ENCODE results near the gene CDYL2.

CDYL2 gene

DNA sequence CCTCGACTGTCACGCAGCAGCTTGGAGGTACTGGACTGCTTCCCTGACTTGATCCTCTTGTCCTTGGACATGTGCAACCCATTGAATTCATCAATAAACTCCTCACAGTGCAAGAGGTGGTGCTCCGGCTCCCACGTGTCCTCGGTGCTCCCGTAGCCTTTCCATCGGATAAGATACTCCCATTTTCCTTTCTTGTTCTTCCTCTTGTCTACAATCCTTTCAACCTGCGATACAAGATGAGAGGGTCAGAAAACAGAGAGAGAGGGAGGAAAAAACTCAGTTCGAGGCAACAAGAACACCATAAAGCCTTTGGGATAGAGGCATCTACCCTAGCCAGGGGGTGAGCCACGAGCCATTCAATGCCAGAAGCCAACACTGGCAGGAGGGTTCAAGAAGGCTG is 119.5 kb downstream of the CDYL2 start:
- H3K27ac ChIP-seq: no peak overlapping the region
- TF ChIP-seq ZFX (IDR thresholded peaks at IDR 0.05; ENCODE audit: borderline replicate concordance): no peak

DNA sequence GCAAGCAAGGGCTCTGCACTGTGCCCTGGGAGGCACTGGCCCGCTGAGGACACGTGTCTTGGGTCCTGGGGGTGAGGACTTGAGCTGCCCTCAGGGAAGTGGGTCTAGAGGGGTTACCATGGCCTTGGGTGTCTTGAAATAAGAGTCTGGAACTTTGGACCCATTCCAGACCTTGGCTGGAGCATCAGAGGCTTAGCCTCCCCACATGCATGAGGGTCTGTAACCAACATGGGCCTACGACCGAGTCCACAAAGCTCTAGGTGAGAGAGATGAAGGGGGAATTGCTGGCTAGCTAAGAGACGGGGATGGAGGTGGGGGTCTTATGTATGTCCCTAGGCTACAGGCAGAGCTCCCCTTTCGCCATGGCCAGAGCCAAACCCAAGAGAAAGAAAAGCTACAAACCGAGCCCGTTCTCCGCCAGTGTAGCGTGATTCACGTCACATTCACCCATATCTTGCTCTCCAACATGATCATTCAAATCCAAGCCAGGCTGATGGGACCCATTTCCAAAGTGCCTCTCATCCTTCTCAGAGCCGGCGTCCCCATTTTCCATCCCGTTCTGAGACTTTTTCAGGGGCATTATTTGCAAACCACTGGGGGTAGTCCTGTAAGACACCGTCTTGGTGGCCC is 120.1 kb downstream of the CDYL2 start:
- H3K27ac ChIP-seq: no peak overlapping the region
- TF ChIP-seq CTCF (IDR thresholded peaks at IDR 0.05) (no peak), ZFX (IDR thresholded peaks at IDR 0.05; ENCODE audit: borderline replicate concordance) (no peak)

DNA sequence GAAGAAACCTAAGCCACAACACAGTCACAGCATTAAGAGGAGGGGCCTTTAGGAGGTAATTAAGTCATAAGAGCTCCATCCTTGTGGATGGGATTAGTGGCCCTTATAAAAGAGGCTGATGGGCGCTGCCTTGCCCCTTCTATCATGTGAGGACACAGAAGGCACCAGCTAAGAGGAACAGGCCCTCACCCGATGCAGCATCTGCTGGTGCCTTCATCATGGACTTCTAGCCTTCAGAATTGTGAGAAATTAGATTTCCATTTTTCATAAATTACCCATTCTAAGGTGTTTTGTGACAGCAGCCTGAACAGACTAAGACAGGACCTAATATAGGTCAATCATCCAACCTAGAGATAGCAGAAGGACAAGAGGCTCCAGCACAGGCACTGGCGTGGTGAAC is 120.8 kb downstream of the CDYL2 start:
- H3K27ac ChIP-seq: no peak overlapping the region
- TF ChIP-seq ZFX (IDR thresholded peaks at IDR 0.05; ENCODE audit: borderline replicate concordance) (no peak), CTCF (IDR thresholded peaks at IDR 0.05) (no peak)

- TF ChIP-seq CTCF (IDR thresholded peaks at IDR 0.05) (no peak), ZFX (IDR thresholded peaks at IDR 0.05; ENCODE audit: borderline replicate concordance) (no peak)
- H3K27ac ChIP-seq: no peak overlapping the region
These were observed 121.9 kb downstream of the CDYL2 start for GRCh38 chr16:80682421-80683070.

DNA sequence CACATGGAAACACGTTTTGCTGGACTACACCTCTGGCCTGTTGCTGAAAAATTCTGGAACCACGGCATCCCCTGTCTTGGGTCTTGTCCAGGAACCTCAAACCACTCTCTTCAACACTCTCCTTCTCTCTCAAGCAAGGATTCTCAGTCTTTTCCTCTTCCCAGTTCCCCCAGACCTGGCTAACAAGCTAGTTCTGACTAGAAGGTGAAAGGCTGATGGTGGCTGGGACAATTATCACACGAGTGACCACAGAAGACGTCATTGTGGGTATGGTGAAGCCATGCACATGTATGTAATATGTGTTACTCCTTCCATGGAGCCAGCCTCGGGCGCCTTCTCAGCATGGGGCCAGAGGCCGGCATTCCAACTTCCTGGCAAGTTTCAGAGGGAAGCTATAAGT is 123.0 kb downstream of the CDYL2 start:
- no peak for TF ChIP-seq ZFX (IDR thresholded peaks at IDR 0.05; ENCODE audit: borderline replicate concordance)
- TF ChIP-seq CTCF (IDR thresholded peaks at IDR 0.05): no peak
- no peak overlapping the region for H3K27ac ChIP-seq

DNA sequence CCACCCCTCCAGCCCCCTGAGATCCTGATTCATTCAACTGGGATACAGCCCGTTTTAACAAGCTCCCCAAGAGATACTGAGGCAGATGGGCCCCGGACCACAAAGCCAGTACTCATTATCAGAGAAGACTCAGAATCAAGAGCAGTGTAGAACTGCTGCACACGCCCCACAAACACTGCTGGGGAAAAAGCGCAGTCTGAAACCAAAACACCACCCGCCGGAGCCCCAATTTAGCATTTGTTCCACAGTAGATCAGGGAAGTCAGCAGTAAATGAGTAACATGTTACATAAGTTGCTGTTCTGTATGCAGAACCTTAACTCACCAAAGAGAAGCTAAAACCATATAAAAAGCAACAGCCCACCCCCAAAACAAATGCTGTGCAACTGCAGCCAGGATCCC is 123.6 kb downstream of the CDYL2 start:
- TF ChIP-seq ZFX (IDR thresholded peaks at IDR 0.05; ENCODE audit: borderline replicate concordance): no peak
- TF ChIP-seq CTCF (IDR thresholded peaks at IDR 0.05): no peak
- no peak overlapping the region for H3K27ac ChIP-seq

DNA sequence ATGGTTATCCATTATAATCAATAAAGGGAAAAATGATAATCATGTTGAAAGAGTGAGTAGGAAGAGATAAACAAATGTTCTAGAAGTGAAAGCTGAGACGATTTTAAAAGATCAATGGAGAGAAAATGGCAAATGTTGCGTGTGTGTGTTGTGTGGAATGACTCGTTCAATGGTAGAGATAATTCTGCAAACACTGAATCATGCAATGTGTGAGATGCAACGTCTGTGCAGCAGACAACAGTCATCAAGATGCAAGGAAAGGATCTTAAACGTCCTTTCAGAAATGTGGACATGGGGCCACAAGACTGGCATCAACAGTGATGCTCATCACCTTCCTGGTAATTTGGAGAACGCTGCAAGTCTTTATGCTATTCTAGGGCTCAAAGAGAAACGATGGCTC is 124.4 kb downstream of the CDYL2 start:
- no peak overlapping the region for H3K27ac ChIP-seq
- no peak for TF ChIP-seq ZFX (IDR thresholded peaks at IDR 0.05; ENCODE audit: borderline replicate concordance)
- no peak for TF ChIP-seq CTCF (IDR thresholded peaks at IDR 0.05)

Measured in 22Rv1 (cell line).